ENCODE results near the gene TPST1.
A peak's percentile ranks its signal among the peaks of the same experiment; 100 is the strongest.
"Not testable (repeated sequence)": the region's sequence is repeated elsewhere in the genome, so short reads cannot be mapped to it uniquely, and the experiment has no call there.

The TPST1 gene

GRCh38 chr7:66170309-66171231, 34.6 kb upstream of the TPST1 start:
- no peak overlapping the region for H3K4ac ChIP-seq (ENCODE audit: low read depth in 1 of 2, low read length in 2 of 2)

DNA sequence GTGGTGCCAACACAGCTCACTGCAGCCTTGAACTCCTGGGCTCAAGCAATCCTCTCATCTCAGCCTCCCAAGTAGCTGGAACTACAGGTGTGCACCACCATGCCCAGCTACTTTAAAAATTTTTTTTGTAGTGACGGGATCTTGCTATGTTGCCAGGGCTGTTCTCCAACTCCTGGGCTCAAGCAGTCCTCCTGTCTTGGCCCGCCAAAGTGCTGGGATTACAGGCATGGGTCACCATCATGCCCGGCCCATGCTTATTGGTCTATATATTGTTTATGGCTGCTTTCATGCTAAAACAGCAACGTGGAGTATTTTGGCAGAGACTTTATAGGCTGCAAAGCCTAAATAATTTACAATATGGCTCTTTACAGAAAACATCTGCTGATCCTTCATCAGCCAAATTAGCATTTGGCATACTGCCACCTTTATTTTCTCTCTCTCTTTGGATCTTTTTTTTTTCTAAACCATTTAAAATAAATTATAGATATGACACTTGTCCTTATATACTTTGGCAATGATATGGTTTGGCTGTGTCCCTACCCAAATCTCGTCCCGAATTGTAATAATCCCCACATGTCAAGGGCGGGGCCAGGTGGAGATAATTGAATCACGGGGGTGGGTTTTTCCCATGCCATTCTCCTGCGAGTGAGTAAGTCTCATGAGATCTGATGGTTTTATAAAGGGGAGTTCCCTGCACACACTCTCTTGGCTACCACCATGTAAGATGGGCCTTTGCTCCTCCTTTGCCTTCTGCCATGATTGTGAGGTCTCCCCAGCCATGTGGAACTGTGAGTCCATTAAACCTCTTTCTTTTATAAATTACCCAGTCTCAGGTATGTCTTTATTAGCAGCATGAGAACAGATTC, 32.4 kb upstream of the TPST1 start:
- 92% methylated on average over 9 of the region's 9 CpGs for WGBS
- not testable (repeated sequence) for DNase-seq; H3K14ac ChIP-seq (ENCODE audit: low read length in 2 of 2)

More at GRCh38 chr7:66170309-66171231, 34.6 kb upstream of the TPST1 start:
- Histone ChIP-seq H2AK5ac (ENCODE audit: low read length, severe bottlenecking) (no peak overlapping the region), H3K79me1 (replicated peaks; ENCODE audit: low read length, poor library complexity, severe bottlenecking) (no peaks in the 10 kb centered on the region), H3K14ac (ENCODE audit: low read length in 2 of 2) (no peak overlapping the region), H2BK15ac (ENCODE audit: low read depth, poor library complexity, severe bottlenecking) (no peak overlapping the region), H2BK5ac (ENCODE audit: low read depth, low read length, poor library complexity, severe bottlenecking) (no peak overlapping the region), H3K4me1 (ENCODE audit: control insufficient read depth, insufficient read depth, low read depth, low read length) (peaks cover 8% of the 10 kb centered on the region), H3K27ac (ENCODE audit: low read length, poor library complexity, severe bottlenecking) (no peak overlapping the region), H2BK120ac (ENCODE audit: low read depth, low read length) (no peak overlapping the region), H3K4me3 (ENCODE audit: insufficient read depth in 1 of 2, low read depth in 1 of 2, low read length in 2 of 2) (peak overlapping the region in 1 of 2 experiments; percentile 63), H2AFZ (ENCODE audit: low read depth, low read length) (no peak overlapping the region), H2BK12ac (ENCODE audit: low read length in 2 of 2) (peak overlapping the region in 1 of 2 experiments; percentile 38), H3K36me3 (ENCODE audit: control insufficient read depth in 1 of 2, insufficient read depth in 2 of 2, low read depth in 1 of 2, low read length in 2 of 2) (no peaks in the 10 kb centered on the region), H3K18ac (ENCODE audit: low read depth in 1 of 2, low read length in 2 of 2) (peak overlapping the region in 1 of 2 experiments; percentile 70), H4K91ac (ENCODE audit: low read length) (no peak overlapping the region), H3K4me2 (ENCODE audit: low read length, poor library complexity, severe bottlenecking) (no peak overlapping the region), H3K23ac (ENCODE audit: low read length in 2 of 2) (no peak overlapping the region), H3K27me3 (ENCODE audit: control insufficient read depth in 1 of 2, insufficient read depth in 1 of 2, low read length in 2 of 2) (no peaks in the 10 kb centered on the region), H4K8ac (ENCODE audit: low read length) (no peak overlapping the region), H3K9me3 (ENCODE audit: control insufficient read depth, low read length) (no peaks in the 10 kb centered on the region), H3K9ac (ENCODE audit: low read length) (peak overlapping the region; percentile 73)
- 73% methylated on average over 15 of the region's 16 CpGs for WGBS
- DNase-seq: no peak

GRCh38 chr7:66173856-66174255, 31.3 kb upstream of the TPST1 start:
- no peak overlapping the region for H3K23ac ChIP-seq (ENCODE audit: low read length in 2 of 2)
- H3K36me3 ChIP-seq (ENCODE audit: control insufficient read depth in 1 of 2, insufficient read depth in 2 of 2, low read depth in 1 of 2, low read length in 2 of 2): no peaks in the 10 kb centered on the region
- no peak overlapping the region for H4K8ac ChIP-seq (ENCODE audit: low read length)
- H3K27ac ChIP-seq (ENCODE audit: low read length, poor library complexity, severe bottlenecking): no peak overlapping the region
- H2BK12ac ChIP-seq (ENCODE audit: low read length in 2 of 2): no peak overlapping the region
- no peak overlapping the region for H3K4ac ChIP-seq (ENCODE audit: low read depth in 1 of 2, low read length in 2 of 2)
- peaks cover 8% of the 10 kb centered on the region for H3K4me1 ChIP-seq (ENCODE audit: control insufficient read depth, insufficient read depth, low read depth, low read length)
- H3K79me1 ChIP-seq (replicated peaks; ENCODE audit: low read length, poor library complexity, severe bottlenecking): no peaks in the 10 kb centered on the region
- no peak overlapping the region for H3K14ac ChIP-seq (ENCODE audit: low read length in 2 of 2)
- no peak overlapping the region for H4K91ac ChIP-seq (ENCODE audit: low read length)
- H2AK5ac ChIP-seq (ENCODE audit: low read length, severe bottlenecking): no peak overlapping the region
- no peak overlapping the region for H2BK120ac ChIP-seq (ENCODE audit: low read depth, low read length)
- no peak overlapping the region for H3K4me3 ChIP-seq (ENCODE audit: insufficient read depth in 1 of 2, low read depth in 1 of 2, low read length in 2 of 2)
- 60% methylated on average over 4 of the region's 5 CpGs for WGBS
- no peak overlapping the region for H3K9ac ChIP-seq (ENCODE audit: low read length)
- no peak overlapping the region for H2BK15ac ChIP-seq (ENCODE audit: low read depth, poor library complexity, severe bottlenecking)
- DNase-seq: peak; percentile 37
- no peak overlapping the region for H3K18ac ChIP-seq (ENCODE audit: low read depth in 1 of 2, low read length in 2 of 2)
- no peak overlapping the region for H2BK5ac ChIP-seq (ENCODE audit: low read depth, low read length, poor library complexity, severe bottlenecking)
- H3K9me3 ChIP-seq (ENCODE audit: control insufficient read depth, low read length): peaks cover 2% of the 10 kb centered on the region
- H2AFZ ChIP-seq (ENCODE audit: low read depth, low read length): no peak overlapping the region
- H3K4me2 ChIP-seq (ENCODE audit: low read length, poor library complexity, severe bottlenecking): no peak overlapping the region
- no peaks in the 10 kb centered on the region for H3K27me3 ChIP-seq (ENCODE audit: control insufficient read depth in 1 of 2, insufficient read depth in 1 of 2, low read length in 2 of 2)

More for the DNA sequence above, 32.4 kb upstream of the TPST1 start:
- H3K36me3 ChIP-seq (ENCODE audit: control insufficient read depth in 1 of 2, insufficient read depth in 2 of 2, low read depth in 1 of 2, low read length in 2 of 2); H2BK15ac ChIP-seq (ENCODE audit: low read depth, poor library complexity, severe bottlenecking); H3K4me1 ChIP-seq (ENCODE audit: control insufficient read depth, insufficient read depth, low read depth, low read length); H3K4me3 ChIP-seq (ENCODE audit: insufficient read depth in 1 of 2, low read depth in 1 of 2, low read length in 2 of 2); H2AK5ac ChIP-seq (ENCODE audit: low read length, severe bottlenecking); H3K18ac ChIP-seq (ENCODE audit: low read depth in 1 of 2, low read length in 2 of 2); H3K4me2 ChIP-seq (ENCODE audit: low read length, poor library complexity, severe bottlenecking); H2BK5ac ChIP-seq (ENCODE audit: low read depth, low read length, poor library complexity, severe bottlenecking); H3K23ac ChIP-seq (ENCODE audit: low read length in 2 of 2); H2AFZ ChIP-seq (ENCODE audit: low read depth, low read length); H3K9ac ChIP-seq (ENCODE audit: low read length); H3K27me3 ChIP-seq (ENCODE audit: control insufficient read depth in 1 of 2, insufficient read depth in 1 of 2, low read length in 2 of 2); H3K27ac ChIP-seq (ENCODE audit: low read length, poor library complexity, severe bottlenecking); H4K91ac ChIP-seq (ENCODE audit: low read length); H4K8ac ChIP-seq (ENCODE audit: low read length); H3K9me3 ChIP-seq (ENCODE audit: control insufficient read depth, low read length); H3K79me1 ChIP-seq (replicated peaks; ENCODE audit: low read length, poor library complexity, severe bottlenecking); H2BK12ac ChIP-seq (ENCODE audit: low read length in 2 of 2); H3K4ac ChIP-seq (ENCODE audit: low read depth in 1 of 2, low read length in 2 of 2): not testable (repeated sequence)
- H2BK120ac ChIP-seq (ENCODE audit: low read depth, low read length): peak overlapping the region; percentile 19

GRCh38 chr7:66175006-66175405, 30.1 kb upstream of the TPST1 start:
- H3K23ac ChIP-seq (ENCODE audit: low read length in 2 of 2); H4K8ac ChIP-seq (ENCODE audit: low read length); H3K27me3 ChIP-seq (ENCODE audit: control insufficient read depth in 1 of 2, insufficient read depth in 1 of 2, low read length in 2 of 2); H2BK120ac ChIP-seq (ENCODE audit: low read depth, low read length); H3K36me3 ChIP-seq (ENCODE audit: control insufficient read depth in 1 of 2, insufficient read depth in 2 of 2, low read depth in 1 of 2, low read length in 2 of 2); DNase-seq; H2AFZ ChIP-seq (ENCODE audit: low read depth, low read length); H3K4me3 ChIP-seq (ENCODE audit: insufficient read depth in 1 of 2, low read depth in 1 of 2, low read length in 2 of 2); H3K79me1 ChIP-seq (replicated peaks; ENCODE audit: low read length, poor library complexity, severe bottlenecking); H2BK15ac ChIP-seq (ENCODE audit: low read depth, poor library complexity, severe bottlenecking); H3K4ac ChIP-seq (ENCODE audit: low read depth in 1 of 2, low read length in 2 of 2); H3K14ac ChIP-seq (ENCODE audit: low read length in 2 of 2); H4K91ac ChIP-seq (ENCODE audit: low read length); H2AK5ac ChIP-seq (ENCODE audit: low read length, severe bottlenecking); H3K27ac ChIP-seq (ENCODE audit: low read length, poor library complexity, severe bottlenecking); H2BK12ac ChIP-seq (ENCODE audit: low read length in 2 of 2); H3K9me3 ChIP-seq (ENCODE audit: control insufficient read depth, low read length); H3K4me2 ChIP-seq (ENCODE audit: low read length, poor library complexity, severe bottlenecking); H3K4me1 ChIP-seq (ENCODE audit: control insufficient read depth, insufficient read depth, low read depth, low read length); H3K9ac ChIP-seq (ENCODE audit: low read length); H2BK5ac ChIP-seq (ENCODE audit: low read depth, low read length, poor library complexity, severe bottlenecking); H3K18ac ChIP-seq (ENCODE audit: low read depth in 1 of 2, low read length in 2 of 2): not testable (repeated sequence)
- 95% methylated on average over 8 of the region's 8 CpGs for WGBS
